ENCODE results near the gene MARCHF7. TPM values are rescaled to one million over a fixed set of nuclear protein-coding genes. Genes with fewer than 3 reads are reported as not detected.

Gene MARCHF7
- total and polyA plus RNA-seq, 2 of the 13 experiments (the other 11 are each of a cell fraction or from before 2014, with no cell fraction given): 32.8 to 88.5 TPM

GRCh38 chr2:159737292-159737916 is 25.1 kb downstream of the MARCHF7 start (continued):
- TF ChIP-seq ZNF318 (CRISPR knock-in tag; IDR thresholded peaks at IDR 0.05) (no peak), TRIM24 (CRISPR knock-in tag; IDR thresholded peaks at IDR 0.05) (no peak)

GRCh38 chr2:159737917-159738296 is 25.6 kb downstream of the MARCHF7 start:
- no peak for DNase-seq (ENCODE audit: low spot score)
- Histone ChIP-seq H4K20me1 (ENCODE audit: insufficient read depth, low read length) (peaks cover 43% of the 10 kb centered on the region), H3K27ac (ENCODE audit: extremely low read length, insufficient read depth, low read length) (no peak overlapping the region)
- TF ChIP-seq ARNTL (CRISPR knock-in tag; IDR thresholded peaks at IDR 0.05): no peak
- no peak for TF ChIP-seq ZNF660 (CRISPR knock-in tag; IDR thresholded peaks at IDR 0.05; ENCODE audit: borderline replicate concordance, low read depth)
- peak; percentile 29; the same call in 1 of the 2 replicates for TF ChIP-seq NRL (CRISPR knock-in tag; IDR thresholded peaks at IDR 0.05; ENCODE audit: borderline replicate concordance)
- TF ChIP-seq PAF1 (CRISPR knock-in tag; IDR thresholded peaks at IDR 0.05): no peak
- TF ChIP-seq USF2 (IDR thresholded peaks at IDR 0.05; ENCODE audit: low read depth, low read length): no peak
- no peak for TF ChIP-seq USF2 (CRISPR knock-in tag; IDR thresholded peaks at IDR 0.05; ENCODE audit: borderline replicate concordance)
- TF ChIP-seq ETV5 (CRISPR knock-in tag; IDR thresholded peaks at IDR 0.05; ENCODE audit: borderline replicate concordance): no peak
- TF ChIP-seq ZNF530 (CRISPR knock-in tag; IDR thresholded peaks at IDR 0.05; ENCODE audit: low read depth): no peak

More at GRCh38 chr2:159737917-159738296, 25.6 kb downstream of the MARCHF7 start:
- ChIA-PET CTCF (ENCODE audit: low intra/inter-chr PET ratio, low total read pairs) (no interaction called here), POLR2A (interaction anchor here (1.0 to 2.1 kb wide), 2 partner anchors 22 to 26 kb away, joined by 3 to 5 read pairs; partner anchors contain the start of gene MARCHF7)
- no peak overlapping the region for H3K4me2 ChIP-seq (ENCODE audit: low read depth, low read length)
- in situ Hi-C loops (cut with HindIII; ENCODE audit: extremely low pct_ligation_motif_present, low pct_unique_long_range_greater_than_20kb): no loop called here
- H3K4me1 ChIP-seq (ENCODE audit: insufficient read depth, low read length): no peaks in the 10 kb centered on the region
- ATAC-seq: peak; percentile 34
- intact Hi-C loops (cut with micrococcal nuclease; ENCODE audit: unreplicated experiment): no loop called here
- no peak for FAIRE-seq
- peaks cover 82% of the 10 kb centered on the region for H3K79me2 ChIP-seq (ENCODE audit: insufficient read depth, low read length)
- no peak overlapping the region for H2AFZ ChIP-seq (ENCODE audit: low read length)
- H3K9ac ChIP-seq (ENCODE audit: insufficient read depth, low read depth, low read length): no peak overlapping the region
- H3K27me3 ChIP-seq (ENCODE audit: control insufficient read depth in 1 of 2, insufficient read depth in 2 of 2, low read length in 2 of 2): no peaks in the 10 kb centered on the region
- H3K4me3 ChIP-seq (replicated peaks in 1 of 3; ENCODE audit: insufficient read depth in 1 of 3, low read depth in 2 of 3, low read length in 3 of 3): no peak overlapping the region
- no peaks in the 10 kb centered on the region for H3K9me3 ChIP-seq (ENCODE audit: low read length)
- no TSS peak for BruUV-seq (replicated peaks)
- peaks cover 39 to 88% of the 10 kb centered on the region in 2 experiments for H3K36me3 ChIP-seq (replicated peaks in 1 of 2; ENCODE audit: control insufficient read depth in 1 of 2, insufficient read depth in 2 of 2, low read length in 2 of 2)
- 98% methylated on average over 6 of the region's 11 CpGs for WGBS (ENCODE audit: low lambda C conversion rate)
